HepG2 (cell line): ENCODE results near the gene ENO3. TPM values are rescaled to one million over a fixed set of nuclear protein-coding genes. Genes with fewer than 3 reads are reported as not detected.
A peak's percentile ranks its signal among the peaks of the same experiment; 100 is the strongest.

Source experiments
- DMAP1 ChIP-seq: IDR thresholded peaks from 2 replicates; pipeline ENCODE4 v1.6.1; 2016
- DNMT1 ChIP-seq: sonication (generic); formaldehyde crosslinking; IDR thresholded peaks from 2 replicates; pipeline ENCODE4 v1.5.1; 2020; ENCODE audit warnings: mild to moderate bottlenecking, missing genetic modification reagents
- KAT8 ChIP-seq: IDR thresholded peaks from 2 replicates; pipeline ENCODE4 v1.6.1; 2016; ENCODE audit warnings: missing genetic modification reagents, missing compliant biosample characterization
- KMT2B ChIP-seq: IDR thresholded peaks from 2 replicates; pipeline ENCODE4 v1.6.1; 2016; ENCODE audit warnings: missing genetic modification reagents, missing compliant biosample characterization
- NCOR1 ChIP-seq: fragments of 200-600 bp; sonication (generic); IDR thresholded peaks from 2 replicates; pipeline ENCODE4 v1.7.0; 2017; ENCODE audit warnings: antibody characterized with exemption, low read length, borderline replicate concordance
- PHF21A ChIP-seq: sonication (generic); formaldehyde crosslinking; IDR thresholded peaks from 2 replicates; pipeline ENCODE4 v1.5.0; 2020; ENCODE audit warnings: mild to moderate bottlenecking, missing genetic modification reagents
- PHF5A ChIP-seq: IDR thresholded peaks from one replicate; pipeline ENCODE4 v1.6.1; 2018; ENCODE audit warnings: low read depth, missing genetic modification reagents; ENCODE audit not compliant: unreplicated experiment
- REPIN1 ChIP-seq: sonication (generic); formaldehyde crosslinking; IDR thresholded peaks from 2 replicates; pipeline ENCODE4 v1.8.0; 2022; ENCODE audit warnings: missing genetic modification reagents, low read depth, mild to moderate bottlenecking, borderline replicate concordance
- RXRA ChIP-seq: sonication (generic); formaldehyde crosslinking; IDR thresholded peaks from 2 replicates; pipeline ENCODE4 v1.5.1; 2020; ENCODE audit warnings: missing genetic modification reagents
- SSRP1 ChIP-seq: IDR thresholded peaks from 2 replicates; pipeline ENCODE4 v1.6.1; 2016; ENCODE audit warnings: control low read depth
- TP53 ChIP-seq: sonication (generic); formaldehyde crosslinking; conservative IDR thresholded peaks from 2 replicates; pipeline ENCODE4 v1.4.0; 2020; ENCODE audit warnings: missing genetic modification reagents
- ZBTB7B ChIP-seq: sonication (generic); formaldehyde crosslinking; IDR thresholded peaks from 2 replicates; pipeline ENCODE4 v1.4.0; 2020; ENCODE audit warnings: missing genetic modification reagents
- ZFP1 ChIP-seq: IDR thresholded peaks from 2 replicates; pipeline ENCODE4 v1.6.1; 2016
- ZFP36L2 ChIP-seq: sonication (generic); formaldehyde crosslinking; IDR thresholded peaks from 2 replicates; pipeline ENCODE4 v1.4.0; 2020; ENCODE audit warnings: missing genetic modification reagents
- ZNF329 ChIP-seq: sonication (generic); formaldehyde crosslinking; IDR thresholded peaks from 2 replicates; pipeline ENCODE4 v1.9.0; 2021; ENCODE audit warnings: low read depth, mild to moderate bottlenecking, missing genetic modification reagents
- ZNF468 ChIP-seq: sonication (generic); formaldehyde crosslinking; IDR thresholded peaks from 2 replicates; pipeline ENCODE4 v1.8.0; 2022; ENCODE audit warnings: mild to moderate bottlenecking, moderate library complexity, missing genetic modification reagents
- ZNF598 ChIP-seq: sonication (generic); formaldehyde crosslinking; IDR thresholded peaks from 2 replicates; pipeline ENCODE4 v1.5.1; 2020; ENCODE audit warnings: mild to moderate bottlenecking, missing genetic modification reagents, borderline replicate concordance
- ZNF660 ChIP-seq: sonication (generic); formaldehyde crosslinking; IDR thresholded peaks from 2 replicates; pipeline ENCODE4 v1.5.1; 2020; ENCODE audit warnings: mild to moderate bottlenecking, low read depth, missing genetic modification reagents, borderline replicate concordance
- polyA plus RNA-seq, 8 experiments: library from polyadenylated mRNA; depleted of rRNA in 3 of 8; stranded (reverse) in 7 of 8; unstranded in 1 of 8; fragments of >200 nt; fragmentation: Illumina TruSeq in 4 of 8; extraction: Trizol in 4 of 8; gene quantifications; 2 replicates each; pipeline versions ENCODE4 v1.2.1 to v1.2.3, GENCODE V29; 2011 to 2016; ENCODE audit warnings: low read depth in 4 of 8, missing spikeins in 1 of 8, mixed read lengths in 1 of 8; ENCODE audit not compliant: insufficient read depth in 1 of 8
- total RNA-seq, 5 experiments: library from RNA; depleted of rRNA; stranded (reverse); fragments of >200 nt; fragmentation: Illumina TruSeq; extraction: Trizol; gene quantifications; 2 replicates each; pipeline ENCODE4 v1.2.3, GENCODE V29; 2016; ENCODE audit warnings: low read depth in 1 of 5
- TF ChIP-seq, protein P1 (sequence below): sonication (generic); formaldehyde crosslinking; IDR thresholded peaks from 2 replicates; pipeline ENCODE4 v1.5.0; 2020; ENCODE audit warnings: missing genetic modification reagents
- TF ChIP-seq, protein P2 (sequence below): IDR thresholded peaks from 2 replicates; pipeline ENCODE4 v1.6.1; 2016; ENCODE audit warnings: mild to moderate bottlenecking
- TF ChIP-seq, protein P3 (sequence below): sonication (generic); formaldehyde crosslinking; conservative IDR thresholded peaks from 2 replicates; pipeline ENCODE4 v1.4.0; 2020; ENCODE audit warnings: missing genetic modification reagents
- TF ChIP-seq, protein P4 (sequence below): sonication (generic); formaldehyde crosslinking; IDR thresholded peaks from 2 replicates; pipeline ENCODE4 v1.4.0; 2020; ENCODE audit warnings: missing genetic modification reagents

ENO3 gene
- total and polyA plus RNA-seq, 2 of the 13 experiments (the other 11 are each of a cell fraction or from before 2014, with no cell fraction given) = 59.8 to 69.8 TPM

DNA sequence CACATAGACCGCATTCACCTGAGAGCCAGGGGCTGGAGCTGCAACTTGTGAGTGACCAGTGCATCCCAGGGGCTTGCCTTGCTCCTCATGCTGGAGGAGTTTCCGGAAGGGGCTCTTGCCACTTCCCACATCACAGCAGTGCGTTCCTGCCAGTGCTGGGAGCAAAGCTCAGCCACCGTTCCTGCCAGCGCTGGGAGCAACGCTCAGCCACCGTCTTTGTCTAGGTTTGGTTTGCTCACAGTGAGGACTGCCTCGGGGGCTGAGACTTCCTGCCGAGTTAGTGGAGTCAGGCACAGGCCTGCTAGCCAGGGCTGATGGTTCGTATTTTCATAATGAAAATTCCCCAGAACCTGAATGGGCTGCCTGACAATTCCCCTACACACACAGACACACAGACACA, 42.6 kb upstream of the ENO3 start (continued):
- TF ChIP-seq ZFP36L2 (CRISPR knock-in tag) = no peak
- TF ChIP-seq, protein P1, sequence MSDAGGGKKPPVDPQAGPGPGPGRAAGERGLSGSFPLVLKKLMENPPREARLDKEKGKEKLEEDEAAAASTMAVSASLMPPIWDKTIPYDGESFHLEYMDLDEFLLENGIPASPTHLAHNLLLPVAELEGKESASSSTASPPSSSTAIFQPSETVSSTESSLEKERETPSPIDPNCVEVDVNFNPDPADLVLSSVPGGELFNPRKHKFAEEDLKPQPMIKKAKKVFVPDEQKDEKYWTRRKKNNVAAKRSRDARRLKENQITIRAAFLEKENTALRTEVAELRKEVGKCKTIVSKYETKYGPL = no peak
- TF ChIP-seq NCOR1 = no peak
- peak; percentile 46; the same call in 1 of the 2 replicates for TF ChIP-seq REPIN1 (CRISPR knock-in tag)
- TF ChIP-seq ZNF598 = 0 out of 2 replicates have a peak, but pooled peaks have one; percentile 24
- TF ChIP-seq SSRP1 = 0 out of 2 replicates have a peak, but pooled peaks have one; percentile 47
- TF ChIP-seq PHF21A (CRISPR knock-in tag) = no peak
- TF ChIP-seq, protein P2, sequence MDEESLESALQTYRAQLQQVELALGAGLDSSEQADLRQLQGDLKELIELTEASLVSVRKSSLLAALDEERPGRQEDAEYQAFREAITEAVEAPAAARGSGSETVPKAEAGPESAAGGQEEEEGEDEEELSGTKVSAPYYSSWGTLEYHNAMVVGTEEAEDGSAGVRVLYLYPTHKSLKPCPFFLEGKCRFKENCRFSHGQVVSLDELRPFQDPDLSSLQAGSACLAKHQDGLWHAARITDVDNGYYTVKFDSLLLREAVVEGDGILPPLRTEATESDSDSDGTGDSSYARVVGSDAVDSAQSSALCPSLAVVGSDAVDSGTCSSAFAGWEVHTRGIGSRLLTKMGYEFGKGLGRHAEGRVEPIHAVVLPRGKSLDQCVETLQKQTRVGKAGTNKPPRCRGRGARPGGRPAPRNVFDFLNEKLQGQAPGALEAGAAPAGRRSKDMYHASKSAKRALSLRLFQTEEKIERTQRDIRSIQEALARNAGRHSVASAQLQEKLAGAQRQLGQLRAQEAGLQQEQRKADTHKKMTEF (CRISPR knock-in tag) = peak; percentile 43; the same call in 1 of the 2 replicates
- TF ChIP-seq, protein P3, sequence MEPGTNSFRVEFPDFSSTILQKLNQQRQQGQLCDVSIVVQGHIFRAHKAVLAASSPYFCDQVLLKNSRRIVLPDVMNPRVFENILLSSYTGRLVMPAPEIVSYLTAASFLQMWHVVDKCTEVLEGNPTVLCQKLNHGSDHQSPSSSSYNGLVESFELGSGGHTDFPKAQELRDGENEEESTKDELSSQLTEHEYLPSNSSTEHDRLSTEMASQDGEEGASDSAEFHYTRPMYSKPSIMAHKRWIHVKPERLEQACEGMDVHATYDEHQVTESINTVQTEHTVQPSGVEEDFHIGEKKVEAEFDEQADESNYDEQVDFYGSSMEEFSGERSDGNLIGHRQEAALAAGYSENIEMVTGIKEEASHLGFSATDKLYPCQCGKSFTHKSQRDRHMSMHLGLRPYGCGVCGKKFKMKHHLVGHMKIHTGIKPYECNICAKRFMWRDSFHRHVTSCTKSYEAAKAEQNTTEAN = 0 out of 2 replicates have a peak, but pooled peaks have one; percentile 38
- 0 out of 2 replicates have a peak, but pooled peaks have one; percentile 34 for TF ChIP-seq ZFP1 (CRISPR knock-in tag)
- TF ChIP-seq, protein P4, sequence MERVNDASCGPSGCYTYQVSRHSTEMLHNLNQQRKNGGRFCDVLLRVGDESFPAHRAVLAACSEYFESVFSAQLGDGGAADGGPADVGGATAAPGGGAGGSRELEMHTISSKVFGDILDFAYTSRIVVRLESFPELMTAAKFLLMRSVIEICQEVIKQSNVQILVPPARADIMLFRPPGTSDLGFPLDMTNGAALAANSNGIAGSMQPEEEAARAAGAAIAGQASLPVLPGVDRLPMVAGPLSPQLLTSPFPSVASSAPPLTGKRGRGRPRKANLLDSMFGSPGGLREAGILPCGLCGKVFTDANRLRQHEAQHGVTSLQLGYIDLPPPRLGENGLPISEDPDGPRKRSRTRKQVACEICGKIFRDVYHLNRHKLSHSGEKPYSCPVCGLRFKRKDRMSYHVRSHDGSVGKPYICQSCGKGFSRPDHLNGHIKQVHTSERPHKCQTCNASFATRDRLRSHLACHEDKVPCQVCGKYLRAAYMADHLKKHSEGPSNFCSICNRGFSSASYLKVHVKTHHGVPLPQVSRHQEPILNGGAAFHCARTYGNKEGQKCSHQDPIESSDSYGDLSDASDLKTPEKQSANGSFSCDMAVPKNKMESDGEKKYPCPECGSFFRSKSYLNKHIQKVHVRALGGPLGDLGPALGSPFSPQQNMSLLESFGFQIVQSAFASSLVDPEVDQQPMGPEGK (CRISPR knock-in tag) = peak; percentile 39; the same call in 1 of the 2 replicates
- TF ChIP-seq RXRA (CRISPR knock-in tag) = peak; percentile 31; the same call in 1 of the 2 replicates
- peak; percentile 39; the same call in 1 of the 2 replicates for TF ChIP-seq KMT2B
- no peak for TF ChIP-seq ZNF660 (CRISPR knock-in tag)
- TF ChIP-seq ZNF329 = no peak
- TF ChIP-seq ZBTB7B = peak; percentile 62; the same call in 1 of the 2 replicates
- TF ChIP-seq ZNF468 = no peak
- peak; percentile 69; the same call in 1 of the 2 replicates for TF ChIP-seq KAT8 (CRISPR knock-in tag)
- no peak for TF ChIP-seq TP53 (CRISPR knock-in tag)
- no peak for TF ChIP-seq PHF5A (CRISPR knock-in tag)
- no peak for TF ChIP-seq DNMT1 (CRISPR knock-in tag)
- peak; percentile 31; the same call in 1 of the 2 replicates for TF ChIP-seq DMAP1
